T1000 (cell line): ENCODE data around the gene DLX4.

ENCODE experiments used
- DNase-seq: peaks from one replicate; lab custom pipeline; 2025; ENCODE audit warnings: mixed read lengths; lab: John Stamatoyannopoulos, UW

Gene DLX4, protein sequence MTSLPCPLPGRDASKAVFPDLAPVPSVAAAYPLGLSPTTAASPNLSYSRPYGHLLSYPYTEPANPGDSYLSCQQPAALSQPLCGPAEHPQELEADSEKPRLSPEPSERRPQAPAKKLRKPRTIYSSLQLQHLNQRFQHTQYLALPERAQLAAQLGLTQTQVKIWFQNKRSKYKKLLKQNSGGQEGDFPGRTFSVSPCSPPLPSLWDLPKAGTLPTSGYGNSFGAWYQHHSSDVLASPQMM

DNA sequence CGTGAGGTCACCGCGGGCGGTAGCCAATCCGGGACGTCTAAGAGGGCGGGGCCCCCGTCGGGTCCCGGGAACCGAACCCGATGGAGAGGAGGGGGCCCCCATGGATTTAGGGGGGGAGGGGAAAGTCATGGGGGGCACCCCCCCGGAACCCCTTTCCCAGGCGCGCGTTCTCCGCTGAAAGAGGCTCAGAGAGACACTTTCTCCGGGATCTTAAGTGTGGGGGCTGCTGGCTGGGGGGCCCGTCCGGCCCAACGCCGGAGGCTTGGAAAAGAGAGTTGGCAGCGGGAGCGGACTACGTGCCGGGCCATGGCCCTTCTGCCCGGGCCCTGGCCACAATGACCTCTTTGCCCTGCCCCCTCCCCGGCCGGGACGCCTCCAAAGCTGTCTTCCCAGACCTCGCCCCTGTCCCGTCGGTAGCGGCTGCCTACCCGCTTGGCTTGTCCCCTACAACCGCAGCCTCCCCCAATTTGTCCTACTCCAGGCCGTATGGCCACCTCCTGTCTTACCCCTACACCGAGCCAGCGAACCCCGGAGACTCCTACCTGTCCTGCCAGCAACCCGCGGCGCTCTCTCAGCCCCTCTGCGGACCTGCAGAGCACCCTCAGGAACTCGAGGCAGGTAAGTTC lies at the start of gene DLX4:
DLX4 (plus strand) TSS at position 57 of the 626 bp plus-strand sequence; CDS start at position 336, 279 bp downstream.
- DNase-seq: no peak

DNA sequence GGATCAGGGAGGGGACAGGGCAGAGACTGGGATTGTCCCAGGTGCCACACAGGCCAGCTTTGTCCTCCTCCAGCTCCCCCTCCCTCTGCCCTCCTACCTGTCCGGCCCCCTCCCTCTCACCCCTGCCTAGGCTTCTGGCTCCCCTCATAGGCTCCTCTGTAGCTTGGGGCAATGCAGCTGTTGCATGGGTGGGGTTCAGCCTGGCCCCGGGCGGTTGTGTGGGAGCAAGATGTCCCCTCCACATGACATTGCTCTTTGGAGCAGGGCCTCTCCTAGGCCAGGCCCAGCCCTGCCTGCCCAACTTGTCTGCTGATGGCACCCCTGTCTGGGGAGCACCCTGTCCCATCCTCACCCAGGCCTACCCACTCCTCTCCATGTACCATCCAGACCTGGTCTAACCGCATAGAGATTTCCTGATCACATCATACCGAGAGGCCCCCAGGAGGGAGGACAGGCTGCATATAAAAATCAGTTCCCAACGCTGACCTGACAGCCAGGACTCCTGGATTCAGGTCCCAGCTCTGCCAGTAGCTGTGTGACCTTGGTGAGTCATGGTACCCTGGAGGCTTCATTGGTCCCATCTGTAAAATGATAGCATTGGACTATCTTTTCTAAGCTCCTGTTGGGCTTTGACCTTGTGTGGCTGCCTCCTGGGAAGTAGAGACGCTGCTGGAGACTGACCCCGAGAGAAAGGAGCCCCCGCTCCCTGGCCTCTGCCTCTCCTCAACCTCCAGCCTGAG lies 48.8 kb upstream of the DLX4 start:
- no peak for DNase-seq

DNA sequence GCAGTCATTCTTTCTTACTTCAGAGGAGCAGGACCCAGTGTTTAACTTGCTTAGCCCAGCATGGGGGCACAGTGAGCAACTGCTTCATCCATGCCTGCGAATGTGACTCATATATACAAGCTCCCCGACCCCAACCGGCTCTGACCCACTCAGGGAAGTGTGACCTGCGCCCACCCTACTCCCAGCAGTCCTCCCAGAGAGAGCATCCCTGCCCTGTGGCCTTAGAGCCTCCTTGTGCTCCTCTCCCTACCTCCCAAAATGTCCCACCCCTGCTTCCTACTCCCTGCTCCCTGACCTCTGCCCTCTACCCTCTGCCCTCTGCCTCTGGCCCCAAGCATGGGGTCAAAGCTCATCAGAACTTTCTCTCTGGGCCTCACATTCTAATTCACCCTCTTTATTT lies 46.9 kb upstream of the DLX4 start:
- no peak for DNase-seq

DNA sequence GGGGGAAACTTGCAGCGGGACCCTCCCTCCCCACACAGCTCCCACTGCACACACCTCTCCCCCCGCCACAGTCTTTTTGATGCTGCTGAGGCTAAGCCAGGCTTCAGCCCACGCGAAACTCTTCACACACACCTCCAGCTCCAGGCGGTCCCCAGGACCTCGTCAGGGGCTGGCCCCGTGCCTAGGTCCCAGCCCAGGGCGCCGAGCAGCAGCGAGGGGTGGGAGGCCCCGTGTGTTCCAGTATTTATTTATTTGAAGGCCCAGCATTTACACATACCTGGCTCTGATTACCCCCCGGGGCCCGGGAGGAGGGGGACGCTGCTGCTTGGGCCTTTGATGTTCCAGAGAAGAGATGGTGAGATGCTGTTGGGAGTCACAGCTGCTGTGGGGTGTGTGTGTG lies 44.9 kb upstream of the DLX4 start:
- no peak for DNase-seq

DNA sequence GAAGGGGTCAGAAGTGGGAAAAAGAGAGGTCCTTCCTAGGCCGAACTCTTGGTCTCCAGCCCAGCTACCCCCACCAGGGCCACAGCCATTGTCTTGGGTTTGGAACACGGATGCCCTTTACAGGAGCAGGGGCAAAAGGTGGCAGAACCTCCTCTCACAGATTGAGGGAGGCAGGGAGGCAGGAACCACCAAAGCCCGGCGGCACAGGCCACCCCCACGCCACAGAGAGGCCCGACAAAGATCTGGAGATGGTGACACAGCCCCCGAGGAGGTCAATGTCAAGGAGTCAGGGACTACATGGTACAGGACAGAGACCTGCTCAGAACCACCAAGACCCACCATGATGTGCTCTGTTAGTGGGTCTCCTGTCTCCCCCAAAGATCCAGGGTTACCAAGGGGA lies 44.4 kb upstream of the DLX4 start:
- no peak for DNase-seq

DNA sequence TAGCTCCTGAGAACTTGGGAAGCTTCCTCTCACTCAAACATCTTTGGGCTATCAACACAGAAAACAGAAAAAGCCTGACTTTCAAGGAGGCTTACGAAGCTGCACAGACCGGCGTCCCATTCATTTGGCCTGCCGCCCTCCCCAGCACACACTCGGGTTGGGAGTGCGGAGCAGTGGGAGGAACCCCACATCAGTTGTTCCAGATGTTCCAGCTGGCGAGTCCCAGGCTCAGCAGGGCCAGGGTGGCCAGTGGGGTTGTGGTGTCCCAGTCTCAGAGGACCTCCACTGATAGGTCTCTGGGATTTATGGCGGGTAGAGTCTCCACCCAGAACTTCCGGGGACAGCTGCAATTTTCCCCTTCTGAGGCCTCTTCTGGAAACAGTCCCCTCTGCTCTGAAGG lies 43.1 kb upstream of the DLX4 start:
- DNase-seq: no peak

DNA sequence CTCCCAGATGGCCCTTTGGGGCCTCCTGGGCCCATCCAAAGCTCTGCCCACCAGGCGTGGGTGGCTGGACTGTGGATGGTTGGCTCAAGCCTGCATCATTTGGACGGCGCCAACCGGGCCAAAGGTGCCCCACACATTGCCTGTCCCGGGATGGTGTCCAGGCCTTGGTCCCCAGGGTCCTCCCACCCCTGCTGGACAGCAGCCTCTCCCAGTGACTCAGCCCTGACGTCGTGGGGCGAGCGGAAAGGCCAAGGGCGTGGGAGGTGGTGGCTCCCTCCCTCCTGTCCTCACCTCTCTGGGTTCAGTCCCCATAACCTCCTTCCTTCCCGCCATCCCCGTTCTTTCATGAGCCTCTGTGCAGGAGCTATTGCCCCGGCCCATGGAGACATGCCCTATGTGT lies 42.1 kb upstream of the DLX4 start:
- DNase-seq: no peak

DNA sequence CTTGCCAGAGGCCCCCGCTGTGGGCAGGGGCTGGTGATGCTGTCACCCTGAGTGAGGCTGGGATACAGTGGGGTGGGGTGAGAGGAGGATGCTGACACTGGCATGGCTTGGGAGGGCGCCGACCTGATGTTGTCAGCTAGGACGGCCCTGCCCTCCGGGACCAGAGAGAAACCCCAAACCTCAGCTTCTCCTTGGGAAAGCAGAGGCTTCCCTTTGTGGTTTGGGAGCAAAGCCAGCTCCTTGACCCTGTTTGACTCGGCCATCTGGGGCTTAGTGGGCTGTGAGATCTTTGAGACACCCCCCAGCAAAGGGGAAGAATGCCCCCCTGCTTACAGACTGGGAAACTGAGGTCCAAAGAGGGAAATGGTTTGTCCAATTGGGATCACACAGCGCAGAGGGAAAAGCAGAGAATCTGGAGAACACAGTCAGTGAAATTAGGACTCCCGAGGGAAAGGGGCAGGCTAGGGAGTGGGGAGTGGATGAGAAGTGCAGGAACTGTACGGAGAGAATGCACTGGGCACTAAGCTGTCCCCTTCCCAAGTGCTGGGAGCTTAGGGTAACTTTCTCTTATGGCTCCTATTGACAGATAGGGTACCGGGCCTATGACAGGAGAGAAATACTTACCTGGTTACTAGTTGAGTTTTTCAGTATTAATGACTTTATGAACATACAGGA lies 40.7 kb upstream of the DLX4 start:
- DNase-seq: no peak

DNA sequence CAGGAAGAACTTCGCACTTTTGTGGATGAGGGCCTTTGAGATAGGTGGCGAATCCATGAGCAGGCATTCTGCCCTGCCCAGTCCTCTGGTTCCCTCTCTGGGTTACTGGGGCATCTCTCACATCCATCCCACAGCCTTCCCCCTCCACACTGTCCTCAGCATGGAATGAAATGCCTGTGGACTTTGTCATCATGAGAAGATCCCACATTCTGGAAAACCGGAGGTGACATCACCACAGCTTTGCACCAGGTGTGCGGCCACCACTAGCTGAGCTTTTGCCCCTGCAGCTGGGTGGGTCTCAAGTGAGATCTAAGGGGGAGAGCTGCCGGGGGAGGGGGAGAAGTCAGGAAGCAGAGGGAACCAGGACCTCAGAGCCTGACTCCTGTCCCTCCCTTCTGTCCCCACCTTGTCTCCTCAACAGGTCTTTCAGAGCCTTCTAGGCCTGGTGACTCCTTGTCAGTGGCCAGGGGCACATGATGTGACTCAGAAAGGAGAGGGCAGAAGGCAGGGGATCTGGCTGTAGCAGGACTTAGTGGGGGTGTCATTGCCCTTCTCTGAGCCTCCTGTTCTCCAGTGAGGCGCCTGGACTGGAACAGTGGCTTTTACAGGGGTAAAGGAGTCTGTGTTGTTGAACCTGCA lies 40.0 kb upstream of the DLX4 start:
- DNase-seq: no peak

DNA sequence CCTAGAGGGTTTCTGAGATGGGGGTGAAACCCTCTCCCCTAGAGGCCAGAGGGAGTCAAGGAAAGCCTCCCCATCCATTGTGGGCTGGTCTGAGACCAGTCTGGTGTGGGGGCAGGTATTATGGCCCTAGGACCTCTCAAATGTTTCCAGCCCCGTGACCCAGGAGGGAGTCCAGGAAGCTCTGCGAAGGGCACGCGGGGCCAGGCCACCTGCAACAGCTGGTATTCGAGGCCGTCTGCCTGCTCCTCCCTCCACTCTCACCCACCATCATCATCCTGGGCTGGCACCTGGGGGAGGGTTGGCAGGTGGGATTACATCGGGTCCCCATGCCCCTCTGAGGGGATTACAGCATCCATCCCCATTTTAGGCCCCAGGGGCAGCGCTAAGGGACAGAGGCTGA lies 38.1 kb upstream of the DLX4 start:
- DNase-seq: no peak

DNA sequence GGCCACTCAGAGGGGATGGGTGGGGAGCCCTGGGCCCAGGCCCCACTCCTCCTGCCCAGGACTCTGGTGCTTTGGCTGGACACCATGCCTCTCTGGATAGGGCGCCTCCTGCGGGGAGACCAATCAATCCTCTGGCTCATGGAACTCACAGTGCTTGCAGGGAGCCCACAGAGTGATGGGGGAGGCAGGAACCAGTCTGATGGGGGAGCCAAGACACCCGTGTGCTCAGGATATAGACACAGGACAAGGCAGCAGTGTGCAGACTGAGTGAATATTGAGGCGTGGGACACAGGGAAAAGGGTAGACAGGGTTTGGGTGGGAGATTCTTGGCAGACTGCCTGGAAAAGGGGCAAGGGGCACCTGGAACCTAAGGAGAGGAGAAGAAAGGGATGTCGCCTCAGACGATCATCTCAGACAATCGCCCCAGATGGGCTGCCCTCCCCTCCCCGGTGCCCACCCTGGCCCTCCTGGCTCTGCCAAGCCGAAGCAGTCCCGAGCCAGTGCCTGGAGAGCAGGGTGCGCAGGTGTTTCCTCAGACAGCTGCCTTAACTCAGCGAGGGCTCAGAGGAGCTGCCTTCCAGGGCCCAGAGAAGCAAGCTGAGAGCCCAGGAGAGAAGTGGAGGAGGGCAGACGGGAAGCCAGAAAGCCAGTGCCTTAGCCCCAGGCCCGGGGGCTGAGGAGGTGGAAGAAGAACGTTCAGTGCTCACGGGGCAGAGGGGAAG lies 37.4 kb upstream of the DLX4 start:
- DNase-seq: no peak

DNA sequence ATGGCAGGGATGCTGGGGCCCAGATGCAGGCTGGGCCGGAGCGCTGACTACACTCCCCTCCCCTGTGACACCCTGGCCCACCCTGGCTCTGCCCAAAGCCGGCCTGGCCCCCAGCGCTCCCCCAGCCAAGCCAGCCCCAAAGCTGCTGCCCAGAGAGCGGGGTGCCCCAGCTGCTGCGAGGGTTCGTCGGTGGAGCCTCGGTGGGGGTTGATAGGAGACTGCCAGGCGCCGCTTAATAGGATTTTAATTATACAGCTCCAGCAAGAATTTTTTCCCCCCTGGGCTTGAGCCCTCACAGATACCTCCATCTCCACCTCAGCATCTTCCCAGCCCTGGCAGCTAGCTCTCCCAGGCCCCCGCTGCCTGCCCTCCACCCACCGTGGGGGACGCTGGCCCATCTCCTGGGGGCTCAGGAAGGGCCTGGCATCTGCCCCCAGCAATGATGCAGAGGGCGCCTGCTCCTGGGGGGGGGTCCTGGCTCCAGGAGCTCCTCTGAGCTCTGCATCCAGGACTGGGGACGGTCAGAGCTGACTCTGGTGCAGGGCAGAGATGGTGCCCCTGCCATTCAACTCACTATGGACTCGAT lies 36.8 kb upstream of the DLX4 start:
- DNase-seq: no peak

DNA sequence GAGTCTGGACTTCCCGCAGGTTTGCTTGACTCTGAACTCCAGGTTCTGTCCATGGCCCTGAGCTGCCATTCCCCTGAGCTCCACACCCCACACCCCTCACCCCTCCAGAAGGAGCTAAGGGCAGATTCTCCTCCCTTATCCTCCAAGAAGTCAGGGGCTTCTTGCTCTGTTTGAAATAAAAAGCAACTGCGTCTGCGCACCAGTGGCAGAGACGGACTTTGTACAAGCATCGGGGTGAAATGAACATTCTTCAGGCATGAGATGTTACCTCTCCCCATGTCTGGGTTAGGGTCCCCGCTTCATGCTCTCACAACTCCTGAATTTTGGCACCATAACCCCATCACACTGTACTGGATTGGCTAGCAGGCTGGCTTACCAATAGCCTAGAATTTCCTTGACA lies 36.1 kb upstream of the DLX4 start:
- no peak for DNase-seq

DNA sequence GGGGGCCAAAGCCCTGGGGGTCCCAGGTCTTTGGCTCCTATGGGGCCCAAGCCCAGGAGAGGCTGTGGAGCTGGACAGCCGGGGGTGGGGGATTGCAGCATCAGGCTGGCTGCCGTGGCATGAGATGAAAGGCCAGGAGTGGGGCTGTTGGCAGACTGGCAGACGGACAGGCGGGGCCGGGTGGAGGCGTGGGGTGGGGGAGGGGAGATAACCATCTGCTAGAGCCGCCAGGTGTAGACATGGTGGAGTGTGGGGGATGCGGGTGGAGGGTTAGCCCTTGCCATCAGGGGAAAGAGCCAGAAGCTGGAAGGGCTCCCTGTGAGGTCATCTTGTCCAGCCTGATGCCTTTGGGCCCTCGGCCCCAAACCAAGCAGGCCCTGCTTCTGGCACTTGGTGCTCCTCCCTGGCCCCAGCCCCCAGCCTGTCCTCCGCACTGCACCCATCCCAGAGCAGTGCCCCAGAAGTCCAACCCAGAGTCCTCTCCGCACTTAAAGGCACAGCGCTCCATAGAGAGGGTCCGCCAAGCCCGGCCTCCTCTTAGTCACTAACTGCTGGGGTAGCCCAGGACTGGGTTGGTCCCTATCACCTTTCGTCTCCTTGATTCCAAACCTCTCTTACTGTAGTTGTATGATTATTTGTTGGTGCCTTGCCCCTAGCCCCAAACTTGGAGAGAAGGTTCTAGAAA lies 33.3 kb upstream of the DLX4 start:
- DNase-seq: no peak

DNA sequence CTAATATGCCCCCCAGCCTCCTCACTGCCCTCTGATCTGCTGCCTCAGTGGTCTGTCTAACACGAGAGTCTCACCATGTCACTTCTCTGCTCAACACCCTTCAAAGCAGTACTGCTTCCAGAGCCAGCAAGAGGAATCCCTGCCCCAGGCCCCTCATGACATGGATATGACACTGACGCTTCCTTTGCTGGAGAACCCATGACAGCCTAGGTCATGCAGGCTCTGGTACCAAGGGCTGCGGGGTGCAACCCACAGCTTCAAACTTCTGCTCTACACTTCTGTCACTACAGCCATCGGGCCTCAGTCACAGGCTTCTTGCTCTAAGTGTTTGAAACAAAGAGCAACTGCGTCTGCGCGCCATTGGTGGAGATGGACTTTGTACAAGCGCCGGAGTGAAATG lies 32.6 kb upstream of the DLX4 start:
- DNase-seq: no peak

DNA sequence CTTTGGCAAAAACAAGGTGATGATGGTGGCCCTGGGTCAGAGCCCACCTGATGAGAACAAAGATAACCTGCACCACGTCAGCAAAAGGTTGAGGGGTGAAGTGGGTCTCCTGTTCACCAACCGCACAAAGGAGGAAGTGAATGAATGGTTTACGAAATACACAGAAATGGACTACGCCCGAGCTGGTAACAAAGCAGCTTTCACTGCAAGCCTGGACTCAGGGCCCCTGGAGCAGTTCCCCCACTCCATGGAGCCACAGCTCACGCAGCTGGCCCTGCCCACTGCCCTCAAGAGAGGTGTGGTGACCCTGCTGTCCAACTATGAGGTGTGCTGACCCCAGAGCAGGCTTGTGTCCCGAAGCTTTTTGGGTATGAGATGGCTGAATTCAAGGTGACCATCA lies 29.7 kb upstream of the DLX4 start:
- DNase-seq: no peak

DNA sequence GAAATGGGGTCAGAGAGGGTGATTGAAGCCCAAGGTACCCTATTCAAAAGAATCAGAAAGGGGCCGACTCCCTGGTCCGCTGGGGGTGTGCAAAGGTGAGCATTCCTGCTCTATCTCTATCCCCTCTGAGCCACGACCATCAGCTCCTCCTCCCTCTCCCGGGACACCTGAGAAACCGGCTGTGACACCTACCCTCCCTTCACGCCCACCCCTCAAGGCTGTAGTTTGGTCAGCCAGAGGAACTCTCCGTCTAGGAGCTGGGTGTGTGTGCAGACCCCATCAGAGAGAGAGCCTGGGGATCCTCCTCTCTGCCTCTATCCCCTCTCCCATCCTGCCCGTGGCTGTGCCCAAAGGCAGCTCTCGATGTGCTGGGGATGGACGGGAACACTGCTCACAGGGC lies 27.6 kb upstream of the DLX4 start:
- DNase-seq: no peak

DNA sequence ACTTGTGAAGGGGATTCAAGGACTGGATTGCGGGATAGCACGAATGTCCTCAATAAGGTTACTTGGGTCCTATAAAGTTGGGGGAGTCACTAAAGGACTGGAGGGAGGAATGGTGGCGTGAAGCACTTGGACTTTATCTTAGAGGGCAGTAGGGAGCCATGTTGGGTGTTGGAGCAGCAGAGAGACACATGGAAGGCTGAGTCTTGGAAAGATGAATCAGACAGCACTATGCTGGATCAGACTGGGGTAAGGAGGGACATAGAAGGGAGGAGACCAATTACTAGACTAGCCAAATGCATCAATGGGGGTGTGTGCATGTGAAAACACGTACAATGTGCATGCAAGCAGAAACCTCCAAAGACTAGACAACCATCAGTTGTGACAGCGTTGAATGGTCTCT lies 26.0 kb upstream of the DLX4 start:
- no peak for DNase-seq

DNA sequence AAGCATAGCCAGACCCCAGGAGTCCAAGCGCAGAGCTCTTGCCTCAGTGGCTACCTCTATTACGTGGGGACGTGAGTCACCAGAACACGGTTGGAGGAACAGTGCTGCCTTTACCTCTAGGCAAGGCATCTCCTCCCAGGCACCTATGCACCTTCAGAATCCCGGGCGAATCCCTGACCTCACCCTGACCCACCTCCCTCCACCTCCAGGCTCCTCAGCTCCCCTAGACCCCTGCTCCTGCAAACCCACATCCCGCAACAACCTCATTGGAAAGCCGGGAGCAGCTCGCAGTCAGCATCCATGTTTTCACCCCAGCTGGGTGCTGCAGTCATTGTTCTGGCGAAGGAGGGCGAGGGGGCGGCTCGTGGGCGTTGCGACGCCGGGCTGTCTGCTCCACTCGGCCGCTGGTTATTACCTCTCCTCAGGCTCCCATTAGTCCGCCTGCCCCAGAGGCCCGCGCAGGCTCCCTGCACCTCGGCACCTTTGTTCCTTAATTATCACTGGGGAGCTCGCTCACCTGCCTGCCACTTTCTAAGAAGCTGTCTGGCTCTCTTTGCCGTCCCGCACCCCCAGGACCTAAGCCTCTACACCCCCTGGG lies 24.6 kb upstream of the DLX4 start:
- no peak for DNase-seq

DNA sequence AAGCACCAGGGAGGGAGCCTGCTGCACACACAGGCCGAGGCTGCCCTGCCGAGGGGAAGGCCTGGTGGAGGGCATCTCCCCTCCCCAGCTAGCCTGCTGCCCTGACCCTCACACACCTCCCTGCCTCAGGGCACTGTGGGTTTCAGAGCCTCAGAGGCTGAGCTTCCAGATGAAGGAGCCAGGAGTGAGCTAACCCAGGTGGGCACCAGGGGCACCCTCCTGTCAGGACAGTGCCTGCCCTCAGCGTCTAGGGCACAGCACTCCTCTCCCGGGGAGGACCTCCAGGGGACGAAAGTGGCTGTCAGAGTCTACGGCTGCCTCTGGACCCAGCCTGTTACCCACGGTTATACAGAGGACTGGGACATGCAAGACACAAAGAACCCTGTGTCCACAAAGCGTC lies 22.8 kb upstream of the DLX4 start:
- DNase-seq: no peak
